AG20443 (cell line): ENCODE data around the gene TSPAN33.
"Not testable (repeated sequence)": the region's sequence is repeated elsewhere in the genome, so short reads cannot be mapped to it uniquely, and the experiment has no call there.

Source experiments
- DNase-seq: peaks from one replicate; pipeline ENCODE4 v3.0.0; 2012; ENCODE audit warnings: low spot score, mixed read lengths

TSPAN33 gene, protein sequence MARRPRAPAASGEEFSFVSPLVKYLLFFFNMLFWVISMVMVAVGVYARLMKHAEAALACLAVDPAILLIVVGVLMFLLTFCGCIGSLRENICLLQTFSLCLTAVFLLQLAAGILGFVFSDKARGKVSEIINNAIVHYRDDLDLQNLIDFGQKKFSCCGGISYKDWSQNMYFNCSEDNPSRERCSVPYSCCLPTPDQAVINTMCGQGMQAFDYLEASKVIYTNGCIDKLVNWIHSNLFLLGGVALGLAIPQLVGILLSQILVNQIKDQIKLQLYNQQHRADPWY

DNA sequence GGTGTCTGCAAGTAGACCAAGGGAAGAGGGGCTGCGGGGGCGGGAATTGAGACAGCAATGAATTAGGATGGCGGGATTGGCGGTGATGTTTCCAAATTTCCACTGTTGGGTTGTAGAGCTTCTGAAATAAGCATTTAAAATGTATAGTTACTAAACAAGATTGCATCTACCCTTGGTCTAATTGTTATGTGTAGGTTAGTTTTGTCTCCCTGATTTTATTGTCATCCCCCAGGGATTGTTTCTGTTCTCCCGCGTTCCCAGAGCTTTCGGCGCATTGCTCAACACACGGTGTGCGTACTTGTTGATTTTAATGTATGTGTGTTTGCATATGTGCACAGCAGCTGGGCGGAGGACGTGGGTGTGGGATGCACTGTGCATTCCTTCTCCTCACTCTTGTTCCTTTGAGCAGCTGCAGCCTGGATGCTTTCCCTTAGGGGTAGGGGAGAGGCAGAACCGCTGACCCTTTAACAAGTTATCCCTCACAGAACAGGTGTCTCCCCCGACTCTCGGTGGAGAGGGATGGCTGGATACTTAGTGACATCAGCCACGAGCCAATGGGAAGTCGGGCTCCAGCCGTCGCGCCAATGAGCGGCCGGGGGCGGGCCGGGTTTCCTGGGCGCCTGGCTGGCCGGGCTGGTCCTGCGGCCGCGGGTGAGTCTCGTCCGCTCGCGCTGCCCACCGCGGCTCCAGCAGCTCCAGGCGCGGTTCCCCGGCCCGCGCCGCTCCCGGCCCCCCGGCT lies at the start of gene TSPAN33:
Gene TSPAN33 (plus strand): TSS at position 613 of the 739 bp plus-strand sequence. CDS start 274 bp downstream, outside the sequence.
- DNase-seq, result peak; percentile 95

DNA sequence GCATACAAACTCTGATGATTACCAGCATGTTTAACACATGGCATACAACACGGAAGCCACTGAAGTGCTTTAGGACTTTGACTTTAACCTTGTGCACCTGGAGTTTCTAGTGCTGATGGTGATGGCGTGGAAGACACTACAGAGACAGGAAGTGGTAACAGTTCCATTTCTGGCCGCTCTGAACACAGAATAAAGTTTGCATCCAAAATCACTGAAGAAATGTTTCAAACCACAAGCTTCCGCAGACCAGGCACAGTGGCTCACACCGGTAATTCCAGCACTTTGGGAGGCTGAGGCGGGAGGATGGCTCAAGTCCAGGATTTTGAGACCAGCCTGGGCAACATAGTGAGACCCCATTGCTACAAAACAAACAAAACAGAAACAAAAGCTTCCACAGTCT lies 49.2 kb upstream of the TSPAN33 start:
- no peak for DNase-seq

DNA sequence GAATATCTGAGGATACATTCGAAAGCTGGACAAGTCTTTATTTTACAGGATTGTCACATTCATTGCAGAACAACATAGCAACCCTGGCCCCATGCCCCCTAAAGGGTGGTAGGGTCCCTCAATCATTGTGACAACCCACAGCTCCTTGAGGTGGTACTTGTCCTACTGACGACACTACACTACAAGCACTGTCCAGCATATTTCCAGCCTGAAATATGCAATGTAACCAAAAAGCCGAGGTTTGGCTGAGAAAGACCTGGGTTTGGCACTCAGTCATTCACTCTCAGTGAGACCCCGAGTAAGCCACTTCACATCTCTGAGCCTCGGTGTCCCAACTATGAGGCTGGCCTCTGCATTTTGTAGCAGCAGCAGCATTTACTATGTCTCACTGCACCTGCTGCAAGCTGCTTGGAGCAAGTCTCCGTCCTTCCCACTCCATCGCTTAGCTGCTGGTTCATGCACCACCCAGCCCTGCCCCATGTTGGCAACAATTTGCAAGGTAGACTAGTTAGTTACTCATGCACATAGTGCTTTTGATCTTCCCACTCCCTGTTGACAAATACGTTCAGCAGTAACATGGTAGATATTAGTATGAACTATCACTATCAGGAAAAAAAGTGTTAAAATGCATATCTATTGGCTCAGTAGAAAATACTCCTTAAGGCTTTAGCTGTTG lies 46.0 kb upstream of the TSPAN33 start:
- no peak for DNase-seq

DNA sequence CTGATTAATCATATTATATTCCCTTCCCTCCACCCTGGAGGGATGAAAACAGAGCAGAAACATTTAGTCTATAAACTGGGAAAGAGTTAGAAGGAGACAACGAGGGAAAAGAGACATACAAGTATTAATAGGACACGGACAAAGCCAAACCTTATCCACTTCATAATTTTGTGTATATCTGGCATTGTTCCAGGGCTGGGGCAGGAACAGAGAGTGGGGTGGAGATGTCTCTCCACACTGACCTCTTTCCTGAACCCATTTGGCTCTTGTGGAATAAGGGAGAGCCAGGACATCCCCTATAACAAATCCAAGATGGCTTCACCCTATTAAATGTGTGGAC lies 43.7 kb upstream of the TSPAN33 start:
- DNase-seq, result no peak

DNA sequence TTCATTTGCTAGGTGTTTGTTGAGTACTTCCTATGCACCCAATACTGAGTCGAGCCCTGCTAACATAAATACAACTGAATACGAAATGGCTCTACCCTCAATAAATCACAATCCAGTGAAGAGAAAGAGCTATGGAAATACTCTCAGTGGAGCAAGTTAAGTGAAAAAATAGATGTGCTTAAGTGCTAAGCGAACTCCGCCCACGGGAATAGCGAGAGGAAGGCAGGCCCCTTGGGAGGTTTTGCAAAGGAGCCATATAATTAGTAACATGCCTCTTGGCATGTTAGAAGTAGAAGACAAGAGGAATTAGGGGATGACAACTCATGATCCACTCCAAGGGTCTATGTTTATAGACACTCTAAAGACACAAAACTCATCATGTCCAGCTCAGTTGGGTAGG lies 42.8 kb upstream of the TSPAN33 start:
- DNase-seq, result no peak

DNA sequence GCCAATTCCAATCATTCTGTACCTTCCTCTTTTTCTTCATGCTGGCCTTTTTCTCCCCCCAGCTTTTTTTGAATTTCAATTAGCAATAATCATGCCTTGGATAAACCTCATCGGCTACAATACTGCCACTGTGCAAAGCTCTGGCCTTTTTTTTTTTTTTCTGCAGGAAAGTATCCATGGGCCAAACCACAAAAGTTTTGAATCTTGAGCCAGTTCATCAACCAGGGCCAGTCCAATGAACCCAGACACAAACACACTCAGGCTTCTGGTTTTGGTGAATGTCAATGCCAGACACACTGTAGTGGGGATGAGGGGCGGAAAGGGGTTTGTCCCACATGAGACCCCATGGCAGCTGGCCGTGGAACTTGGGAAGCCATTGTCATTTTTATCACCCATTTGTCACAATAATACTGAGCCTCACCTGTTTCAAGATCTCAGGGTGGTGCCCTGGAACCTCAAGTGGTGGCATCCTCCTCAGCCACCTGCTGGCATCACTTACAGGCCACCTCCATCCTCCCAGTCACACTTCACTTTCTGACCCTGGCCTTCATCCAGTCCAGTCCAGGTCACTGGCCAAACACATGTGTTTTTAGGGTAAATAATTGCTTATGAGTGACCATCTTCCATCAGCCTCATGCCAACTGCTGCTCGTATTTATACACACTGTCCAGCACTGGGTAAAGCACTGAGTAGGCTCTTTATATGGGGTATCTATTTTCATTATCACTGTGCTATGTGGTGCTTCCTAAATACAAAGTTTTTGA lies 40.8 kb upstream of the TSPAN33 start:
- no peak for DNase-seq

DNA sequence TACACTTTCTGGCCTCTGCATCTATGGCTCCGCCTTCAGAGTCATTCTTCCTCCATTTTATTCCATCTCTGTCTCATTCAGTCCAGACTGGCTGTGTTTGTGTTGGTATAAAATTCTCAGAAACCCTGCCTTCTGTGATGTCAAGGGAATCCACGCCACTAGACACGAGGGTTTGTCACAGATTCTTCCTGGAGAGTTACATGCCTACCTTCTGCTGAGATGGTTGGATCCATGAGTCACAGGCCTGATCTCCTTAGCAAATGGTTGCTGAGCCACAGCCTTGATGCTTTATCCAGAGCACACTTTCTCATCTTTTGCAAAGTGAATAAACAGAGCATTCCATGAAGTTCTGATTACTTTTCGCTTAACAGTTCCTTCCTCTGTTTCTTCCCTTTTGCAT lies 35.9 kb upstream of the TSPAN33 start:
- no peak for DNase-seq

DNA sequence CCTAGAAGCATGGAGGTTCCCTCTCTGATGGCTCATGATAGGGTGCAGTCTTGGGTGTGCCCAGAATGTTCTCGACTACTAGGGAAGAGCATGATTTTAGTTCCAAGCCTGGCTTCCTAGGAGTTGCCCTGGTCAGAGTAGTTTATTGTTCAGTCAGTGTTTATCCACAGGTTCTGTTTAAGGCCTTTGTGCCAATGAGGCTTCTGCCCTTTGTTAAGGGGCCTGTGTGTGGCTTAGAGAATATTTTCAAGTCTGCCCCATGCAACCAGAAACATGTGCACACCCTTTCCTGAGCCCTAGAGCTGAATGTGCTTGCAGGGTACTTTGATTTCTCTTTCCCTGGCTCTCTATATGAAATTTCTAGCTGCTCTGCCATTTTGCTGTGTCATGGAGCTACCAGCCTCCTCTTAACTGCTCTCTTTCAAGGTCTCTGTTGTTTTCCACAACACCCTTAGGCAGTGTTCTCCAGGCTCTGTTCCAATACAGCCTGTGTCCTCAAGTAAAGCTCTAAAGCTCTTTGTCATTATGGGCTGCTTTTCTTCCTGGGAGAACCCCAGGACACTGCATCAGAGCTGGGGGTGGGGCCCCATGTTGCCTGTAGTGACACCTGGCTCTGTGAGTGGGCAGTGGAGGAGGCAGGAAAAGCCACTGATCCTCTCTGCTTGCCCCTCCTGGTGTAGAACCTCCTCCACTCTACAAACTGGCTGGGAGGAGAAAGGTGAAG lies 34.1 kb upstream of the TSPAN33 start:
- no peak for DNase-seq

DNA sequence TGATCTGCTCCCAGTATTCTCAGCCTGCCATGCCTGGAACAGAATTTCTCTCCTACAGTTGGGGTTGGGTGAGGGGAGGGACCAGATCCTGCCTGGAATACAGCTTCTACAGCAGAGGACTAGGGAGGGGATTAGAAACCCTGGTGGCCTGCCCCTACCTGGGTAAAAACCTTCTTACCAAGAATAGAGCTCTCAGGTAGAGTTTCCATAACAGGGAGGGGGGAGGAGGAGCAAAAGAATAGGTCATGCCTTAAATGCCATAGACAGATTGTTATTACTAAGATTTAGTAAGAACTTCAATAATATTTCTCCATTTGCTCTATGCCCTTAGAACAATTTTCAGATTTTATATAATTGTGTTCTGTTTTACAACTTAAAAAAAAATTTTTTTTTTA lies 33.5 kb upstream of the TSPAN33 start:
- no peak for DNase-seq

DNA sequence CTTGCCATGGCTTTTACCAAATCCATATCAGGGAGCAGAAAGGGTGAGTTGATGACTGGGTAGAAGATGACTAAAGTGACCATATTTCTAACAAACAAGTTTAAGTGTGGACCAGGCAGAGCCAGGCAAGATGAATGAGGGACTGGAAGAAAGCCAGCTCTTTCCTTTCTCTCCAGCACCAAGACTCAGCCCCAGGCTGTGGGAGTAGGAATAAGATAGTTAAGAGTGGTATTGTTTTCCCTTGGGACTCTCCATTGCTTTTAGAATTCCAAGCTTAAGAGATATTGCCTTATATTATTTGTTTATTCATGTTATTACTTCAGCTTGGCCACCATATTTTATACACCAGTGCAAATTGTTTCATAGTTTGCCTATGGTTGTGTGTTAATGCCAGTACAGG lies 28.8 kb upstream of the TSPAN33 start:
- no peak for DNase-seq

DNA sequence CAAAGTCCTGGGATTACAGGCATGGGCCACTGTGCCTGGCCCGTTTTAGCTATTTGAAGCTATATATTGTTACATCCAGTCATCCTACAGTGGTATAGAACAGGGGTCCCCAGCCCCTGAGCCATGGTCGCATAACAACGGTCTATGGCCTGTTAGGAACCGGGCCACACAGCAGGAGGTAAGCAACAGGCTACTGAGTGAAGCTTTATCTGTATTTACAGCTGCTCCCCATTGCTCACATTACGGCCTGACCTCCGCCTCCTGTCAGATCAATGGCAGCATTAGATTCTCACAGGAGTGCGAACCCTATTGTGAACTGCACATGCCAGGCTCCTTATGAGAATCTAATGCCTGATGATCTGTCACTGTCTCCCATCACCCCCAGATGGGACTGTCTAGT lies 26.3 kb upstream of the TSPAN33 start:
- no peak for DNase-seq

DNA sequence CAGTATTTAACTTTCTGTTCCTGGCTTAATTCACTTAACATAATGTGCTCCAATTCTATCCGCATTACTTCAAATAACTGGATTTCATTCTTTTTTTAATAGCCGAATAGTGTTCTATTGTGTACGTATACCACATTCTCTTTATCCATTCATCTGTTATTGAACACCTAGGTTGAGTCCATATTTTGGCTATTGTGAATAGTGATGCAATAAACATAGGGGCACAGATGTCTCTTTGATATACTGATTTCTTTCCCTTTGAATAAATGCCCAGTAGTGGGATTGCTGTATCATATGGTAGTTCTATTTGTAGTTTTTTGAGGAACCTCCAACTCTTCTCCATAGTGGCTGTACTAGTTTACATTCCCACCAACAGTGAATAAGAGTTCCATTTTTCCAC lies 25.5 kb upstream of the TSPAN33 start:
- DNase-seq, result no peak

DNA sequence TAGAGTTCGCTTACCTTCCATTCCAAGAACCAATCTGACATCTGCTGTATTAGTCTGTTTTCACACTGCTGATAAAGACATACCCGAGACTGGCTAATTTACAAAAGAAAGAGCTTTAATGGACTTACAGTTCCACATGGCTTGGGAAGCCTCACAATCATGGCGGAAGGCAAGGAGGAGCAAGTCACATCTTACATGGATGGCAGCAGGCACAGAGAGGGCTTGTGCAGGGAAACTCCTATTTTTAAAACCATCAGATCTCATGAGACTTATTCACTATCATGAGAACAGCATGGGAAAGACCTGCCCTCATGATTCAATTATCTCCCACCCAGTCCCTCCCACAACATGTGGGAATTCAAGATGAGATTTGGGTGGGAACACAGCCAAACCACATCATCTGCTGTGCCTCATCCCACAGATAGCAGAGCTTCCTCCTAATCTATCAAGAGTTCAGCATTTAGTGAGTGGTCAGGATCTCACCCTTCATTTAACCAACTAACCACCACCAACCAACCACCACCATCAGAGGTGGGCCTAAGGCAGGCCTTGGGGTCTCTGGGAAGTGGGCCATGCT lies 22.9 kb upstream of the TSPAN33 start:
- DNase-seq, result not testable (repeated sequence)

DNA sequence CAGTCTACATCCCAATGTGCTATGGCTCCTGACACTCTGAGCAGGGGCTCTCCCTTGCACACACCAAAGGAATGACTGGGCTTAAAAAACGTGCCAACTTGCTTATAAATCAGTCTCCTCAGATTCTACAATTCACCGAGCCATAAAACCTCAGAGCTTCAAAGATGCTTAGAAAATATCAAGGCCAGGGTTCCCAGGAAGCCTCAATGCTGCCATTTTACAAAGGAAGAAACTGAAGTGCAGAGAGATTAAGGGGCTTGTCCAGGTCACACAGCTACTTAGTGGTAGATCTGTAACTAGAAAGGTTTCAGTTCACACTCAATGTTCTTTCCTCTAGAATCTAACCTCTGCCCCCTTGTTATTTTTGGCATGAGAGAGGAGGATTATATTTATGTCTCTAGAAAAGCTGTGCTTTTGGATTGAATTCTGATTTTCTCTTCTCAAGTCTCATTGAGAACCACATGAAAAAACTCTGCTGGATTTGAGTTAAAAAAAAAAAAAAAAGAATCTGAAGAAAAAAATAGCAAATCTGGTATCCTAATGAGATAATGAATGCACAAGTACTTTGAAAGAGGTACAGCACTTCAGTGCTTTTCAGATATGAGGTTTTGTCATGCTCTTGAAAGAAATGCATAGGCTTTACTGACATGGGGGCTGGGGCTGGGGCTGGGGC lies 22.3 kb upstream of the TSPAN33 start:
- DNase-seq, result no peak

DNA sequence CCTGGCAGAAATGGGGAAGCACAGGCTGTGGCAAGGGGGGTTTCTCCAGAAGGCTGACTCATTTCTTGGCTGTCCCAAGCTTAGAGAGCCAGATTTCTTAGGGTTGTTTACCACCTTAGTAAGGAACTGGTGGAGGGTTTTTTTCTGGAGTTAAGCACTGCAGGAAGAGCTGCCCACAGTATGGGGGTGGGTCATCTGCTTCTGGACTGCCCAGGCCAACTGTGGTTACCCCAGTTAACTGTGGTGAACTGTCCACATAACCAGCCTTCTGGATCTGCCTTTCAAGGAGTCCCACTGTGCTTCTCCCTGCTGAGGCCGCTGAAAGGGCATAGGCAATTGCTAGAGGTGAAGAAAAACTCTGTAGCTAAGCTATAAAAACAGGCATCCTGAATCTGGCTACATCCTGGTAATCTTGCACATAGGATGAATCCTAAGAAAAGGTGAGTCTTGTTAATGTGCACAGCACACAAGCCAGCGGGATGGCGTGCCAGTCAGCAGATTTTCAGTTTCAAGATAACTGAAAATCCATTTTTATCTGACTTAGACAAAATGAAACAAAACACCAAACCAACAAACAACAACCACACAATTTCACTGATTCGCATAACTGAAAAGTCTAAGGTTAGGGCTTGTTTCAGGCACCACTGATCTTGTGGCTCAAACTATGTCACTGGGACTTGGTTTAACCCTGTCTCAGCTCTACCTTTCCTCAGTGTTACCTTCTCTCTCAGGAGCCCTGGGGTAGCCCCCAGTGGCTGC lies 21.6 kb upstream of the TSPAN33 start:
- no peak for DNase-seq

DNA sequence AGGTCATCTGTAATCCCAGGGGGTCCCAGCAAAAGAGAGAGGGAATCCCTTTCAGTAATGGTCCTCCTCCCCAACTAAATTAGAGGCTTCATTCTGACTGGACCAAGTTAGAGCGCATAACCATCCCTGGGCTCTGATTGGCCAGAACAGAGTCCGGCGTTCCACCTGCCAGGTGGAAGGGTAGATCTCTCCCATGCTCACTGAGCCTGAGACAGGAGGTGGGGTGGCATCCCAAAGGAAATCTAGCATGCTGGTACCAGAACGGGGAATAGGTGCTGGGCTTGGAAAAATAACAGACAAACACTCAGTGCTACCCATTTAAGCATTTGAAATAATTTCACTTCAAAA lies 21.0 kb upstream of the TSPAN33 start:
- no peak for DNase-seq

DNA sequence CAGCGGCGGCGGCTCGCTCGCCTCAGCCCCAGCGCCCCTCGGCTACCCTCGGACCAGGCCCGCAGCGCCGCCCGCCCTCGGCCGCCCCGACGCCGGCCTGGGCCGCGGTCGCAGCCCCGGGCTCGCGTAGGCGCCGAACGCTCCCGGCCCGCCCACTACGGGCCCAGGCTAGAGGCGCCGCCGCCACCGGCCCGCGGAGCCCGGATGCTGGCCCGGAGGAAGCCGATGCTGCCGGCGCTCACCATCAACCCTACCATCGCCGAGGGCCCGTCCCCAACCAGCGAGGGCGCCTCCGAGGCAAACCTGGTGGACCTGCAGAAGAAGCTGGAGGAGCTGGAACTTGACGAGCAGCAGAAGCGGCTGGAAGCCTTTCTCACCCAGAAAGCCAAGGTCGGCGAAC lies 18.2 kb upstream of the TSPAN33 start:
- DNase-seq, result no peak

DNA sequence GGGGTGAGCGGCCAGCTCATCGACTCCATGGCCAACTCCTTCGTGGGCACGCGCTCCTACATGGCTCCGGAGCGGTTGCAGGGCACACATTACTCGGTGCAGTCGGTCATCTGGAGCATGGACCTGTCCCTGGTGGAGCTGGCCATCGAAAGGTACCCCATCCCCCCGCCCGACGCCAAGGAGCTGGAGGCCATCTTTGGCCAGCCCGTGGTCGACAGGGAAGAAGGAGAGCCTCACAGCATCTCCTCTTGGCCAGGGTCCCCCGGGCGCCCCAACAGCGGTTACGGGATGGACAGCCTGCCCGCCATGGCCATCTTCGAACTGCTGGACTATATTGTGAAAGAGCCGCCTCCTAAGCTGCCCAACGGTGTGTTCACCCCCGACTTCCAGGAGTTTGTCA lies 17.4 kb upstream of the TSPAN33 start:
- no peak for DNase-seq

DNA sequence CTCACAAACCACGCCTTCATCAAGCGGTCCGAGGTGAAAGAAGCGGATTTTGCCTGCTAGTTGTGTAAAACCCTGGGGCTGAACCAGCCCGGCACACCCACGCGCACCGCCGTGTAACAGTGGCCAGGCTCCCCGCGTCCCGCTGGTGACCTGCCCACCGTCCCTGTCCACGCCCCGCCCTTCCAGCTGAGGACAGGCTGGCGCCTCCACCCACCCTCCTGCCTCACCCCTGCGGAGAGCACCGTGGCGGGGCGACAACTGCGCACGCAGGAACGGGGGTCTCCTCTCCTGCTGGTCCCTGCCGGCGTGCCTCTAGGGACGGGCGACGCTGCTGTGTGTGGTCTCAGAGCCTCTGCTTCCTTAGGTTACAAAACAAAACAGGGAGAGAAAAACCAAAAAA lies 16.9 kb upstream of the TSPAN33 start:
- no peak for DNase-seq

DNA sequence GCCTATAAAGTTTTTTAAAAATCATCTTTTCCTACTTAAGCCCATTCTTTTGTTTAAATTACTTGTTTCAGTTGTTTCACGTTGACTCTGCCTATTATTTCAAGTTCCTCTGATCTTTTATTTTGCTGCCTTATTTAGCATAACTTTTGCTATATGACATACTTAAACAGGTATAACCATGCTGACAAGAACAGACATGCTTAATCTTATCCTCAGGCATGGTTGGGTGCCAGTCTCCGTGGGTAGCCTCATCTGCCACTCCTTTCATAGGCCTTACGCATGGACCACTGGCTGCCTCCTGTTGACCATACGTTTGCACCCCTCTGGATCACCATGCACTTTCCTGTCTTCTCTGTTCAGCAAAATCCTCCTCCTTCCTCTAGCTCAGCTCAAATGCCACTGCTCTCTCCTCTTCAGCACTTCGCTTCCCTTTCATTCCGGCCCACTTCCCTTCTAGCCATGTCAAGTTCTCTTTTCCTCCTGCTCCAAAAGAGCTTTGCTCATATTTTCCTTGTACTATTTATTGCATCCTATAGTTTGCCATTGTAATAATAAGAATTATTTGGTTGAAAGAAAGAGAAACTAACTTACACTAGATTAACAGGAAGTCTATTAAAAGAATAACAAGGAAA lies 10.0 kb upstream of the TSPAN33 start:
- no peak for DNase-seq
